C4-2B (cell line): ENCODE results near the gene PRTFDC1.

Experiments used
- ZFX ChIP-seq: fragments of 450-650 bp; IDR thresholded peaks from 2 replicates; pipeline ENCODE4 v1.6.1; 2017
- TF ChIP-seq, protein P1 (sequence below): fragments of 450-650 bp; conservative IDR thresholded peaks from 2 replicates; pipeline ENCODE4 v1.5.1; 2017; ENCODE audit warnings: mild to moderate bottlenecking

DNA sequence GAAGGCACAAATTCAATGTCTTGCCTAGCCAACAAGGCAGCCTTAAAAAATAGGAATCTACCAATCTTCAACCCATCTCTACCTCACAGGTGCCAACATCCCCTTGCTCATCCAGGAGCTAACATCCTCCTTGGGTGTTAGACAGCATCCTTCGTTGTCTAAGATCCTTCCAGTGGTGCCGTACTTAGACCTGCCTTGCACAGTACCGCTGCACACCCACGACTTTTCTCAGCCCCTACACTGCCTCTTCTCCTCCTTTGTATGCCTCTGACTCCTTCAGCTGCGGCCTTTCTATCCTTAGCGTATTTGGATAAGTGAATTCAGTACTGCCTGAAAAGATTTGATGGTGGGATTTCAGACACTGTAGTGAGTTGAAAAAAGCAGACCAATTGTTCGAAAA, 15.9 kb upstream of the PRTFDC1 start:
- TF ChIP-seq, protein P1, sequence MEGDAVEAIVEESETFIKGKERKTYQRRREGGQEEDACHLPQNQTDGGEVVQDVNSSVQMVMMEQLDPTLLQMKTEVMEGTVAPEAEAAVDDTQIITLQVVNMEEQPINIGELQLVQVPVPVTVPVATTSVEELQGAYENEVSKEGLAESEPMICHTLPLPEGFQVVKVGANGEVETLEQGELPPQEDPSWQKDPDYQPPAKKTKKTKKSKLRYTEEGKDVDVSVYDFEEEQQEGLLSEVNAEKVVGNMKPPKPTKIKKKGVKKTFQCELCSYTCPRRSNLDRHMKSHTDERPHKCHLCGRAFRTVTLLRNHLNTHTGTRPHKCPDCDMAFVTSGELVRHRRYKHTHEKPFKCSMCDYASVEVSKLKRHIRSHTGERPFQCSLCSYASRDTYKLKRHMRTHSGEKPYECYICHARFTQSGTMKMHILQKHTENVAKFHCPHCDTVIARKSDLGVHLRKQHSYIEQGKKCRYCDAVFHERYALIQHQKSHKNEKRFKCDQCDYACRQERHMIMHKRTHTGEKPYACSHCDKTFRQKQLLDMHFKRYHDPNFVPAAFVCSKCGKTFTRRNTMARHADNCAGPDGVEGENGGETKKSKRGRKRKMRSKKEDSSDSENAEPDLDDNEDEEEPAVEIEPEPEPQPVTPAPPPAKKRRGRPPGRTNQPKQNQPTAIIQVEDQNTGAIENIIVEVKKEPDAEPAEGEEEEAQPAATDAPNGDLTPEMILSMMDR, result no peak
- no peak for TF ChIP-seq ZFX
